ENCODE data around the gene ARL4A.

GRCh38 chr7:12735923-12736322 lies 48.5 kb downstream of the ARL4A start:
- TF ChIP-seq EP300 (IDR thresholded peaks at IDR 0.05) (no peak), CTCF (IDR thresholded peaks at IDR 0.05) (no peak), POLR2A (IDR thresholded peaks at IDR 0.05) (no peak)
